Endothelial cell of umbilical vein (primary cell): ENCODE measurements around the gene UBR4.

Experiments used
- POLR2AphosphoS5 ChIP-seq: IDR thresholded peaks from 2 replicates; pipeline ENCODE4 v1.6.1; 2012; ENCODE audit warnings: low read depth, mild to moderate bottlenecking, control low read depth, low read length, moderate library complexity; ENCODE audit not compliant: insufficient read depth
- TF ChIP-seq, protein P1 (sequence below), 2 donors: IDR thresholded peaks; 1 replicate in 1 of 2; 2 replicates in 1 of 2; pipeline ENCODE4 v1.5.1; 2011; ENCODE audit warnings: low read length in 2 of 2, mild to moderate bottlenecking in 2 of 2, moderate library complexity in 2 of 2, control low read depth in 1 of 2, inconsistent platforms in 1 of 2, low read depth in 1 of 2; ENCODE audit not compliant: insufficient read depth in 1 of 2; ENCODE audit errors: extremely low read depth in 1 of 2

DNA sequence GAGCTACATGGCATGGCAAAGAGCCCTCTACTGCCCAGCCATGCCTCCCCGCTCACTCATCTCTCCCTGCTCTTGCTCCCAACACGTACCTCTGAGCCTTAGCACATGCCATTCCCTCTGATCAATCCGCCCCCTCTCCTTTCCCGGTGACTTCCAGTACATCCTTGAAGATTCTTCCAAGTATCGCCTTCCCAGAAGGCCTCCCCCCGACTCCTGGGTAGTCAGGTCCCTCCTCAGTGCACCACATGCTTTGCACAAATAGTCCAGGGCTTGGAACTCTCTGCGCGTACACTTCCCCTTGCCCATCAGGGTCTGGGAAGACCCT, 176.6 kb downstream of the UBR4 start:
- no peak for TF ChIP-seq POLR2AphosphoS5
- TF ChIP-seq, protein P1, sequence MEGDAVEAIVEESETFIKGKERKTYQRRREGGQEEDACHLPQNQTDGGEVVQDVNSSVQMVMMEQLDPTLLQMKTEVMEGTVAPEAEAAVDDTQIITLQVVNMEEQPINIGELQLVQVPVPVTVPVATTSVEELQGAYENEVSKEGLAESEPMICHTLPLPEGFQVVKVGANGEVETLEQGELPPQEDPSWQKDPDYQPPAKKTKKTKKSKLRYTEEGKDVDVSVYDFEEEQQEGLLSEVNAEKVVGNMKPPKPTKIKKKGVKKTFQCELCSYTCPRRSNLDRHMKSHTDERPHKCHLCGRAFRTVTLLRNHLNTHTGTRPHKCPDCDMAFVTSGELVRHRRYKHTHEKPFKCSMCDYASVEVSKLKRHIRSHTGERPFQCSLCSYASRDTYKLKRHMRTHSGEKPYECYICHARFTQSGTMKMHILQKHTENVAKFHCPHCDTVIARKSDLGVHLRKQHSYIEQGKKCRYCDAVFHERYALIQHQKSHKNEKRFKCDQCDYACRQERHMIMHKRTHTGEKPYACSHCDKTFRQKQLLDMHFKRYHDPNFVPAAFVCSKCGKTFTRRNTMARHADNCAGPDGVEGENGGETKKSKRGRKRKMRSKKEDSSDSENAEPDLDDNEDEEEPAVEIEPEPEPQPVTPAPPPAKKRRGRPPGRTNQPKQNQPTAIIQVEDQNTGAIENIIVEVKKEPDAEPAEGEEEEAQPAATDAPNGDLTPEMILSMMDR (IDR thresholded peaks at IDR 0.05; ENCODE audit: extremely low read depth in 1 of 2, insufficient read depth in 1 of 2, low read depth in 1 of 2, low read length in 2 of 2) = no peak
